HG02884 (cell line): ENCODE data around the gene SRRM3.
"Not testable (repeated sequence)": the region's sequence is repeated elsewhere in the genome, so short reads cannot be mapped to it uniquely, and the experiment has no call there.

Experiments
- ATAC-seq: cut with Tn5 transposase; IDR thresholded peaks from one replicate; pipeline ENCODE4 v1.9.1; 2021; ENCODE audit warnings: mild to moderate bottlenecking, moderate library complexity; ENCODE audit not compliant: unreplicated experiment

The SRRM3 gene, protein sequence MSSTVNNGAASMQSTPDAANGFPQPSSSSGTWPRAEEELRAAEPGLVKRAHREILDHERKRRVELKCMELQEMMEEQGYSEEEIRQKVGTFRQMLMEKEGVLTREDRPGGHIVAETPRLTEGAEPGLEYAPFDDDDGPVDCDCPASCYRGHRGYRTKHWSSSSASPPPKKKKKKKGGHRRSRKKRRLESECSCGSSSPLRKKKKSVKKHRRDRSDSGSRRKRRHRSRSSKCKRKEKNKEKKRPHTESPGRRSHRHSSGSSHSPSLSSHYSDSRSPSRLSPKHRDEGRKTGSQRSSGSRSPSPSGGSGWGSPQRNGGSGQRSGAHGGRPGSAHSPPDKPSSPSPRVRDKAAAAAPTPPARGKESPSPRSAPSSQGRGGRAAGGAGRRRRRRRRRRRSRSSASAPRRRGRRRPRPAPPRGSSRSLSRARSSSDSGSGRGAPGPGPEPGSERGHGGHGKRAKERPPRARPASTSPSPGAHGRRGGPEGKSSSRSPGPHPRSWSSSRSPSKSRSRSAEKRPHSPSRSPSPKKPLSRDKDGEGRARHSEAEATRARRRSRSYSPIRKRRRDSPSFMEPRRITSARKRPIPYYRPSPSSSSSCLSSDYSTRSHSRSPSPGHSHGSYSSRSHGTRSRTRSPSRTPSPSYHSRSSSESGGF

DNA sequence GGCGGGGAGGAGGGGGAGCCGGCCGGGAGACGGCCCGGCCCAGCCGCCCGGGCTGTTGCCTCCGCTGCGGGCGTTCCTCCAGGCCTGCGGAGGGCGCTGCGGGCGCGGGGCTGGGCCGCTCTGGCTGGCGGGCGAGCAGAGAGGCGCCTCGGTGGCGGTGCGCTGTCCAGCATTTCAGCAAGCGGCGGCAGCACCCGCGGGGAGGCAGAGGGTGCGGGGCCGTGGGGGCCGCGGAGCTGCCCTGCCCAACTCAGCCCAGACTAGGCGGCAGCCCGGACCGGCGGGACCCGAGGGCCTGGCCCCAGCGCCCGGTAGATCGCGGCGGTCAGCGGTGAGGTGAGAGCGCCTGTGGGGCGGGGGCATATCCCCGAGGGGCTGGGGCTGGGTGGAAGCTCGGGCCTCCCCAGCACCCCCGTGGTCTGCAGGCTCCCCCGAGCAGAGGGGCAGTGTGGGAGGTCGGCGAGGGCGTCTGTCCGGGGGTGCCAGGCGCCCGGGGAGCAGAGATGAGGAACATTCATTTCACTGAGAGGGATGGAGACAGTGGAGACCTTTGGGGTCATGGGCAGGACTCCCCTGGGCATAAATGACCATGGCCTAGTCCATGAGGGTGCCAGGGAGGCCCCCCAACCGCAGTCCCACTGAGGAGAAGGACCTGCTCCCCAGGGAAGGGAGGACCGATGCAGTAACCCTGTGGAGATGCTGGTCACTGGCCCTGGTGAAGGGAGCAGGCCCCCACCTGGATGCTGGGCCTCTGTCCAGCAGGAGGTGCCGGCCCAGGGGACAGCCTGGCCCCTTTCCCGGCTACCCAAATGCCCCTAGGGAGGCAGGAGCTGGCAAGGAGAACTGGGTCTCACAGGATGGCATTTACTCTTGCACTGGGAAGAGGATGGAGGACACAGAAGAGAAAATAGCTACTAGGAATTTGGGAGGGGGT, at the start of gene SRRM3:
SRRM3 (plus strand) TSS at position 165 of the 934 bp plus-strand sequence. CDS start 33,171 bp downstream, outside the sequence.
- no peak for ATAC-seq

DNA sequence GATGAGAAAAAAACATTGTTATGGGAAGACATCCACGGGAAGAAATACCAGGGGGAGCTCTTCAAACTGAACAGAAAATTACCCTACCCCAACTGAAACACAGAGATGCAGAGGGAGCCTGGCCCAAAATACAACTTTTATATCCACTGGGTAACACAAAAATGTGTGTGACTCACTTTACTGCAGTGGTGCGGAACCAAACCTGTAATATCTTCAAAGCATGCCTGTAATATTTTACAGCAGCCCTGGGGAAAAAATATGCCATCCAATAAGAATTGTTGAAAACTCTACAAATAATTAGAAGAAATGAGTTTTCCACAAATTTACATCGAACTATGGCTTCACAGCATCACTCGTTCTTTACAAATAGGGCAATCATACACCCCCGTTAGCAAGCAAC, 49.8 kb upstream of the SRRM3 start:
- ATAC-seq = no peak

DNA sequence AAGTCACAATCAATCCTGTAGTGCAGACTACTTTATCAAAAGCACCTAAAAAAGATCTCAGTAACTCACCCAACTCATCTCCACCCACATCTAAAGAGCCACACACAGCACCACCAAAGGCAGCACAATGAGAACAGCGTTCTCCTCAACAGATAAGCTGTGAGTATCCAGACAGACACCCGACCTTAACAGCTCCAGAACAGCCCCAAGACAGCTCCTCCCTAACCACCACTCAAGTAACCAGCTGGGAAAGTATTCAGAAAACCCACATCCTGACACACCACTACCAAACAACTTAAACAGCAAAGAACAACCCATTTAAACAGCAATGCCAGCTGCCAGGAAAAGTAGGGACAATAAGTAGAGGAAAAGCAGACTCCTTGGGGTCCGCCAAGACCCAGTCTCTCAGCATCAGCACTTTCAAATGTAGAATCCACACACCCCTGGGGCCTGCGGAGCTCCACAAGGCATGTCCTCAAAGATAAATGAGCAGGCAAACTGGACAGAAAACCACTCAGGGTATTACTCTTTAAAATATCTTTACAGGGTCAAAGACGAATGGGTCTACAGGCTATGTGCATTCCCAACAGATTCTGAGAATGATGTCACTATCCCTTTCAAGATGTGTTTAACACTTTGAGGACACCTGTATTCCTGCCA, 48.0 kb upstream of the SRRM3 start:
- not testable (repeated sequence) for ATAC-seq

DNA sequence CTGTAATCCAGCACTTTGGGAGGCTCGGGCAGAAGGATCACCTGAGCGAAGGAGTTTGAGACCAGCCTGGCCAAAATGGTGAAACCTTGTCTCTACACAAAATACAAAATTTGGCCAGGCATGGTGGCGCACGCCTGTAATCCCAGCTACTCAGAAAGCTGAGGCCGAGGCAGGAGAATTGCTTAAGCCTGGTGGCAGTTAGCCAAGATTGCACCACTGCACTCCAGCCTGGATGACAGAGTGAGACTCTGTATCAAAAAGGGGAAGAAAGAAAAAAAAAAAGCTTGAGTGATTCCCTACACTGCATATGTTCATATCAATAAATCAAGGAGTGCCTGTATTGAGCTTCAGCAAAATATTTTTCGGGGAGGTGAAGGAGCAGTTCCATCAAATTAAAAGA, 45.8 kb upstream of the SRRM3 start:
- ATAC-seq = no peak

DNA sequence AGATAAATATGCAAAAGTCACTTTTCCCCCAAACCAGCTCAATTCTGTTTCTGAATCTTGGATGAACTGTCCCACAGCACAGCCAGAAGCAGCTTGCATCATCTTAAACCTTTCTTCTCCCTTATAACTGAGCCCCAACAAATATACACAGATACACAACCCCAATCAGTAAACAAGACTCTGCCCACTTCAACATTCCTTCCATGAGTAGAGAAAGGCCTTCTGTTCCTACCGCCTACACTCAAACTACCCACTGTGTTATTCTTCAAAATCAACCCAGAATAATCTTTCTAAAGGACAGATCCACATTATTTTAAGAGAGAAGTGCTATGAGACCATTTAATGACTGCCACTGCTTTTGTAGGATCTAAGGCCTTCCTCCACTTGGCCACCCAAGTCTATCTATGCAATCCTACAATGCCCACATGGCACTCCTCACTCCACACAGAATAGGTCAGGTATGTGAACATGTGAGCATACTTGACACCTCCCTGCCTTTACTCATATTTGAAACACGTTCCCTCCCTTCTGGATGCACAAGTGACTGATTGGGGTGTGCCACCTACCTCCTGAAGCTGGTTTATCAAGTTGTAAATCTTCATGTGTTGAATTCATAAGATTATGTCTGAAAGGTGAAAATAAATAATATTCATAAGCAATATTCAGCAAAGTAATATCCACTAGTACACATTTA, 44.6 kb upstream of the SRRM3 start:
- not testable (repeated sequence) for ATAC-seq

DNA sequence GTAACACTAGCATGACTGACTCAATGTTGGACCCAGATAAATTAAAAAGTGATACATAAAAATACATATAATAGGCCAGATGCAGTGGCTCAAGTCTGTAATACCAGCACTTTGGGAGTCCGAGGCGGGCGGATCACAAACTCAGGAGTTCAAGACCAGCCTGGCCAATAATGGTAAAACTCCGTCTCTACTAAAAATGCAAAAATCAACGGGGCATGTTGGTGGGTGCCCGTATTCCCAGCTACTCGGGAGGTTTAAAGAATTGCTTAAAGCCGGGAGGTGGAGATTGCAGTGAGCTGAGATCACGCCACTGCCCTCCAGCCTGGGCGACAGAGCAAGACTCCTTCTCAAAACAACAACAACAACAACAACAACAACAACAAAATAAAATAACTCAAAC, 43.3 kb upstream of the SRRM3 start:
- not testable (repeated sequence) for ATAC-seq

DNA sequence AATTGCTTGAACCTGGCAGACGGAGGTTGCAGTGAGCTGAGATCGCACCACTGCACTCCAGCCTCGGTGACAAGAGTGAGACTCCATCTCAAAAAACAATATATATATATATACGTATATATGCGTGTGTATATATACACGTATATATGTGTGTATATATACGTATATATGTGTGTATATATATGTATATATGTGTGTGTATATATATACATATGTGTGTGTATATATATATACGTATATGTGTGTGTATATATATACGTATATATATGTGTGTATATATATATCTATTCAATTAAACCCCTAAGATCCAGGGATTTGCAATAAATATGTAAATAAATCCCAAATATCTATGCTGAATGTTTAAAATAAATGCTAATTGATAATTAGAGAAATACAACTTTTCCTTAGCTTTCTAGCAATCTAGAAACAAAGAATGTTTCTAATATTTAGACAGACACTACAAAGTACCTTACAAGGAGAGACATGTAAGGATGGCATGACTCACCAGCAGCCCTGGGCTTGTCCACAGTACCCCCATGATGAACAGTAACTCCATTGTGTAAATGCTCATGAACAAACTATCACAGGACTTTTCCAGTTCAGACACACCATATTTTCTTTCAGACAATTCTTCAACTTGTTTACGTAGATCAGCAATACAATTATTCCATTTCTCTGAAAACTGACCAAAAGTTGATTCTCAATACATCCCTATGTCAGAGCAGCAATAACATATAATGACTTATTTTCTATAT, 39.1 kb upstream of the SRRM3 start:
- ATAC-seq = not testable (repeated sequence)

DNA sequence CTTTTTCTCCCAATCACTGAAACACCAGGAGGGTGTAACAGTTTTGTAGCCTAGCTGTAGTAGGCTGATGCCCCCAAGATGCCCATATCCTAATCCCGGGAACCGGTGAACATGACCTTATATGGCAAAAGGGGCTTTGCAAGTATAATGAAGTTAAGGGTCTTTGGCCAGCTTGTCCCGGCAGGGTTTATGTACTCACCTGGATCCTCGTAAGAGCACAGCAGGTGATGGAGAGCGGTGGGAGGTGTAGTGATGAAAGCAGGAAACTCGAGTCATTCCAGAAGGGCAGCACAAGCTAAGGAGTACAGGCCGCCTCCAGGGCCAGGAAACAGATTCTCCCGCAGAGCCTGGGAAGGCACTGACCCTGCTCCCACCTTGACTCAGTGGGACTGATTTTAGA, 37.9 kb upstream of the SRRM3 start:
- not testable (repeated sequence) for ATAC-seq

DNA sequence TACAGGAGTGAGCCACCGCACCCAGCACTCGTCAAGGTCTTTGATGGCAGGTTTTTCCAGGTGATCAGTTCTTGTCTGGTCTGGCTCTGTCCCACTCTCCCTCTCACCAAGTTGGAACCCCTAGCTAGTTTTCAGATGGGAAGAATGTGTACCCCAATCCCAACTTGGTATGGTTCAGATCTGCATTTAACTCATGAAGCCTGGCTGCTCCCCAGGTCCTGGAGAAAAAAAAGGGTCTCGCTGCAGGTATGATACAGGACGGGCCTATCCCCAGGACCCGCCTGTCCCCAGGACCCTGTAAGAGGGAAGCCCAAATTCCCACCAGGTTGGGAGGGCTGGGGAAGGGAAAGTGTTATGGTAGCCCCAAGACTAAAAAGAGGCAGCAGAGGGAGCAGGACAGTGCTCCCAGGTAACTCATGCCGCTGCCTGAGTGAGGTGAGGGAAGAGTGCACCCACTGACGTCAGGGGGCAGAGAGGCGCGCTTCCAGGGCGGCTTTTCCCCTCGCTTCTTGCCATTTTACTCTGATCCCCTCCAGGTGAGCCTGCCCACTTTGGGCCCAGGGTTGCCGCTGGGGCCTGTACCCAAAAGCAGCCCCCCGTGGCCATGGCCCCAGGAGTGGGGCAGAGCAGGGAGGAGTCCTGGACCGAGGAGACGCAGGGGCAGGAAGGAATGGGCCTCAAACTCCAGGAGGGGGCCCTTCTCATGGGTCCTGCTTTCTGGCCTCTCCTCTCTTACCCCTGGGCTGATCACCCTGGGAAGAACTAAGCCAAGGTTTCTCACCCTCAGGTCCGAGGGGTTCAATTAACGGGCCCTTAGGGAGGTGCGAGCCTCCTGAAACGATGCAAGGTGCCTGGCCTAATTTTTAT, 36.4 kb upstream of the SRRM3 start:
- no peak for ATAC-seq

DNA sequence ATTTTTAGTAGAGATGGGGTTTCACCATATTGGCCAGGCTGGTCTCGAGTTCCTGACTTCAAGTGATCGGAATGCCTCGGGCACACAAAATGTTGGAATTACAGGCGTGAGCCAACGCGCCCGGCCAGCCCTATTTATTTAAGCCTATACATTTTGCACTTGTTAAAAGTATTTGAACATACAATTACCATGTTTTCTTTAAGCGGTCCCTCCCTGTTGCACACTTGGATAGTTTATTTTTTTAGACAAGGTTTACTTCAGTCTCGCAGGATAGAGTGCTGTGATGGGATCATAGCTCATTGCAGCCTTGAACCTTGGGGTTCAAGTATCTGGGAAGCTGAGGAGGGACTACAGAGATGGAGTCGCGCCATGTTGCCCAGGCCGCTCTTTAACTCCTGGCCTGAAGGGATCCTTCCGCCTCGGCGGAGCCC, 35.7 kb upstream of the SRRM3 start:
- no peak for ATAC-seq

DNA sequence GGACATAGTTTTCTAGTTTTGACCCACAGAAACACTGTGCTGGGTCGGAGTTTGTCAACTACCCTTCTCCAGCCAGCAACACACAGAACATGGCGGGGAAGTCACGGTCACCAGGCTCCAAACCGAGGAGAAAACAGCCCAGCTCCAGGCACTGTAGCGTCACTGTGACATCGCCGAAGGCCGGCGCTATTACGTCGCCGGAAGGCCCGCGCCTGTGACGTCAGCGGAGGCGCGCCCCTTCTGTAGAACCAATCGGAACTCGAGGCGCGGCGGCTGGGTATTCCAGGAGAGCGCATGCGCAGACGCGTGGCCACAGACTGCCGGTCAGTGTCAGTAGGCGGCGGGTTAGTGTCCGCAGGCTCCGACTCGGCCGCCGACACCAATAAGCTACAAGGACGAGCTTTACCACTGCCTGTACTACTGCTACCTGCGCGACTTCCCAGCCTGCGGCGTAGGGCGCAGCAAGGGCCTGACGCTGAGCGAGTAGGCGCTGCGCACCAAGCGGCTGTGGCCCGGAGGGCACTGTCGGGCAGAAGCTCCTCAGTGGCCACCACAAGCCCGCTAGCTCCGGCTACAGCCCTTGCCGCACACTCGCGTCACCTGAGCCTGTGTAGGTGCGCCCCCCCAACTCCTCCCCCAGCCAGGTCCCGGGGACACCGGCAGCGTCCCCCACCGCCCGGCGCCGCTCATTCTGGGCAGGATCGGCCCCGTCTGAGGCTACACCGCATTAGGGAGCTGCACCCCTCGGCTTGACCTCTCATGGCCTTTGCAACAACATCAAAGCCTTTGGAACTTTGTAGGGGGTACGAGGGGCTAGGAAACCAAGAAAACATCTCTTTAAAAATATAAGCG, 35.1 kb upstream of the SRRM3 start:
- ATAC-seq = peak; percentile 90

DNA sequence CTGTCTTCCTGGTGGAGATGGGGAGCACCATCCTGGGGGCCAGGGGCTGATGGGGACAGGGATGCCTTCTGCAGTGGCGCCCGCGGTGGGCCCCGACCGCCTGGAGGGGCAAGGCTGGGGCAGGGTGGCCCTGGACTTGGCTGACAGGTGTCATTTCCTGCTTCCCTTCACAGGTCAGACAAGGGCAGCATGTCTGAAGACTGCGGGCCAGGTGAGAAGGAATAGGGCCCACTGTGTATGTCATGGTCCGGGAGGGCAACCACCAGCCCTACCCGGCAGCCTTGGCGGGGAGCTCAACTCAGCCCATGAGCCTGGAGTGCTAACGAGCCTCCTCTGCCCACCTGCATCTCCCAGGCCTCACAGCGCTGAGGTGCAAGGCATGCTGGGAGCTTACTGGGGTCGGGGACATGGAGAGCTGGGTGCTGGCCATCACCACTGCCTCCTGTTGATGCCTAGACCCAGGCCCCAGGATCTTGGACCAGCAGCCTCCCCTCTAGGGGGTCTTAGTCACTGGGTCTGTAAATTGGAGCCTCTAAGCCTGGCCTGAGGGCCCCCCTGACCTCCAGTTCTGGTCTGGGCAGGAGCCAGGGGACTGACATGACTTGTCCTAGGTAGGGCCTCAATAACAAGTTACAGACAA, 28.0 kb upstream of the SRRM3 start:
- ATAC-seq = no peak

DNA sequence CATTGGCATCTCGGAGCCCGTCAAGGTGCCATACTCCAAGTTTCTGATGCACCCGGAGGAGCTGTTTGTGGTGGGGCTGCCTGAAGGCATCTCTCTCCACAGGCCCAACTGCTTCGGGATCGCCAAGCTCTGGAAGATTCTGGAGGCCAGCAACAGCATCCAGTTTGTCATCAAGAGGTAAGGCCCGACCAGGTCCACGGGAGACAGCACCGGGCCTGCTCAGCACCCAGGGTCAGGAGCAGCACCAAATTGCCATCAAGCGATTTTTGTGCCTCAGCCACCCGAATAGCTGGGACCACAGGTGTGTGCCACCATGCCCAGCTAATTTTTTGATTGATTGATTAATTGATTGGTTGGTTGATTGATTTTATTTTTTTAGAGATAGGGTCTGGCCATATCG, 24.7 kb upstream of the SRRM3 start:
- ATAC-seq = not testable (repeated sequence)

DNA sequence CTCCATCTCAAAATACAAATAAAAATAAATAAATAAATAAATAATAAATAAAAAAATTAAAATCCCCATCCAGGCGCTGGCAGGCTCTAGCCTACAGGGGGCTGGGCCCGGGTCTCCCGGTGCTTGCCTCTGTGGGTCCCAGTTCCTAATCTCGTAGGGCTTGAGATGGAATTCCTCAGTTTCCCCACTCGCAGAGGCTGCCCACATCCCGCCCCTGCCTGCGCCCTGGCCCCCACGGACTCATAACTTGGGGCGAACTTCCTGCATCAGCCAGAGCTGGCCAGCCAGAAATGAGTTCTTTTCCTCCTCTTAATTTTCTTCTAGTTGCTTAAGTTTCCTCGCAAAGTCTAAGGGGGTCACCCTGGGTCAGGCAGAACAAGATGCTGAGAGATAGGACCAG, 22.0 kb upstream of the SRRM3 start:
- ATAC-seq = no peak

DNA sequence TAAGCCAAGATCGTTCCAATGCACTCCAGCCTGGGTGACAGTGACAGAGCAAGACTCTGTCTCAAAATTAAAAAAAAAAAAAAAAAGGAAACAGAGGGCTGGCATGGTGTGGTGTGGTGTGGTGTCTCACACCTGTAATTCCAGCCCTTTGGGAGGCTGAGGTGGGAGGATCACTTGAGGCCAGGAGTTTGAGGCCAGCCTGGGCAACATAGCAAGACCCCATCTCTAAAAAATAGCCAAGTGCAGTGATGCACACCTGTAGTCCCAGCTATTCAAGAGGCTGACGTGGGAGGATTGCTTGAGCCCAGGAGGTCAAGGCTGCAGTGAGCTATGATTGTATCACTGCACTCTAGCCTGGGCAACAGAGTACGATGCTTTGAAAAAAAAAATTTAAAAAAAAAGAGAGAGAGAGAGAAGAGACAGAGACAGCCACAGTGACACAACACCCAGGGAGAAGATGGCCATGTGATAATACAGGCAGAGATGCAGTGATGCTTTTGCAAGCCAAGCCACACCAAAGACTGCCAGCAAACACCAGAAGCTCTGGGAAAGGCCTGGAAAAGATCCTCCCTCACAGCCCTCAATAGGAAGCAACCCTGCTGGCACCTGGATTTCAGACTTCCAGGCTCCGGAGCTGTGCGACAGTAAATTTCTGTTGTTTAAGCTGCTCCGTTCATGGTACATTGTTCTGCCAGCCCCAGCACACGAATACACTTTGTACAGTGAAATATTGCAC, 19.3 kb upstream of the SRRM3 start:
- ATAC-seq = no peak

DNA sequence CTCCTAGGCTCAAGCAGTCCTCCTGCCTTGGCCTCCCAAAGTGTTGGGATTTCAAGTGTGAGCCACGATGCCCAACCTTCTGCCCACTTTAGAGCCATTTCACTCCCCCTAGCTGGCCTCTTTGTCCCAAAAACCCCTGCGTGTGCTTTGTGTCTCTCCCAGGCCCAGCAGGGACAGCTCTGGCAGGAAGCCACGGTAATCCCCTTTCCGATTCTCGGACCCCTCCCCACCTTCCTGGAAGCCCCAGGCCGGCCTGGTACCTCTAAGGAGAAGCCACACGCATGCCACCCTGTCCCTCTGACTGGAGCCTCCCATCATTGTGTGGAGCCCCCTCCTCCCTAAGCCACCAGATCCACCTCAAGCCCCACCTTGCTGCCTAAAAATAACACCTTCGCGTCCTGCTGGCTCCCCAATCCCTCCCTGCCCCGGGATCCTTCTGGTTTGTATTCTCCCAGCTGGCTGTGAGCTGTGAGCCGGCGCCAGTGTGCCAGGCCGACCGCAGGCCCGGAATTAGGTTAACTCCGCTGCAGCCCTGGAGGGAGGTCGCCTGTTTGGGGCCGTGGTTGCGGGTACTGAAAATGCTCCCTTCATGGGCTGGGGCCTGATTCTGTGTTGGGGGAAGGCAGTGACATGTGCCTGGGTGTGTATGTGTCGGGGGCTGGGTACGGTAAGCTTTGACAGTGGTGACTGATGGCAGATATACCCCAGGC, 16.4 kb upstream of the SRRM3 start:
- ATAC-seq = no peak
